ENCODE measurements around the gene NUDT8. TPM values are rescaled to one million over a fixed set of nuclear protein-coding genes. Genes with fewer than 3 reads are reported as not detected.

Gene NUDT8
- total RNA-seq, 4 donors from 2014 or later: 3.5 to 7.6 TPM; not detected in 2

DNA sequence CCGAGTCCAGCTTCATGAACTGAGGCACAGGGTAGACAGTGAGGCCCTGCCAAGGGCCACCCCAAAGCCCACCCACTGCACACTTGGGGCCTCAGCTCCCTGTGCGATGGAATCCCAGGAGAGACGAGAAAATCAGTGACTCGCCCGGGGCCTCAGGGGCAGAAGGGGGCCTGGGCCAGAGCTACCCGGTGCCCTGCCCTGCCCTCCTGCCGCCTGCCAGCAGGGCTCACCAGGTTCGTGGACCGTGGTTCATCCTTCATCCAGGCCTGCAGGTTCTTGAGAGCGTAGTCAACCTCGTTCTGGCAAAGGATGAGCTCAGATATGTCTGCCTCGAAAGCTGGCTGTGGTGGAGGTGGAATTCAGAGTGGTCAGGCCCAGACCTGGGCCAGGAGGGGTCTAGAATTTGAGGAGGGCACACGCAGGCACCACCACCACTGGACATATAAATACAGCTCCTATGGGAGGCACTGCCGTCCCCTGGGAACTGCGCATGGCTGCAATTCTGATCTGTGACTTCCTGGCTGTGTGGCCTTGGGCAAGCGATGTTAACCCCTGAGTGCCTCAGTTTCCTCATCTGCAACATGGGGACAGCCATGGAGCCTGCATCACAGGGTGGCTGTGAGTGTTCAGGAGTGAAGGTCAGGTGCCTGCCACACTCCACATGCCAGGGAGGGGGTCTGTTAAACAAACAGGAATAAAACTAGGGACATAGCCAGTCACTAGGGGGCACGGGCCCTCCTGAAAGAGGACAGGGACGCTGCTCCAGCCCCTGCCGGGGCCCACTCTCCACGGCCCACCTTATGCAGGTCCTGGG lies 37.1 kb upstream of the NUDT8 start:
- intact Hi-C loops (cut with DNase I; ENCODE audit: low total_unique reads): no loop called here
- Histone ChIP-seq H3K27ac (no peak overlapping the region), H3K36me3 (no peaks in the 10 kb centered on the region), H3K9me3 (no peaks in the 10 kb centered on the region), H3K4me3 (no peak overlapping the region), H3K4me1 (no peaks in the 10 kb centered on the region), H3K27me3 (no peaks in the 10 kb centered on the region)
- DNase-seq: no peak
- TF ChIP-seq CTCF (IDR thresholded peaks at IDR 0.05) (no peak), POLR2A (IDR thresholded peaks at IDR 0.05) (no peak)

GRCh38 chr11:67666303-67666645 lies 36.5 kb upstream of the NUDT8 start:
- no peak for TF ChIP-seq POLR2A (IDR thresholded peaks at IDR 0.05)
- no peak for TF ChIP-seq CTCF (IDR thresholded peaks at IDR 0.05)
- Histone ChIP-seq H3K36me3 (no peaks in the 10 kb centered on the region), H3K4me1 (no peaks in the 10 kb centered on the region), H3K27me3 (no peaks in the 10 kb centered on the region), H3K4me3 (no peak overlapping the region), H3K27ac (no peak overlapping the region), H3K9me3 (no peaks in the 10 kb centered on the region)
- intact Hi-C loops (cut with DNase I; ENCODE audit: low total_unique reads): no loop called here
- no peak for DNase-seq

DNA sequence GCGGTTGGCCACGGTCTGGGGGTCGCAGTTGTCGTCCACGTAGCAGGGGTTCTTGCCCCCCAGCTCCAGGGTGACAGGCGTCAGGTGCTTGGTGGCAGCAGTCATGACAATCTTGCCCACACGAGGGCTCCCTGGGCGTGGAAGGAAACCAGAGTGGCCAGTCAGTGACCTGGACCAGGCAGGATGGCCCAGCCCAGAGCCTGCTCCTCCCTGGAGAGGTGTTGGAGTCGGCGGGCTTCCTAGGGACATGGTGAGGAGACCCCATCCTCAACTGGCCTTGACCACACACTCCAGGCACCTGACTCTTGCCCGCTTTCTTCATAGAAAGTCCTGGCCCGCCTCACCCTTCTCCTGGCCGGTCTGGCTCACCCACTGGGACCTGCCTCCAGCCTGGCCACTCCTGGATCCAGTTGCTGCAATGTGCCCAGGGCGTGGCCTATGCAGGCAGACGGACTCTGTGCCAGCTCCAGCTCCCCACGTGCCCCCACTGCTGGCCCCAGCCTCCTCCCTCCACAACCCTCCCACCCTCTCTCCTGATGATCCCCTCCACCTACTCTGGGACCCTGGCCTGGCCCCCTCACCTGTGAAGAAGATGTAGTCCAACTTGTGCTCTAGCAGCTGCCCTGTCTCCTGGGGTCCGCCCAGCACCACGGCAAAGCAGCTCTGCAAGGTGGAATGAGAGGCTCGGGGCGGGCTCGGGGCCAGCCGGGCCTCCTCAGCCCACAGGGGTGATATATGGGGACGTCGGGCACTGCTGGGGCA lies 36.0 kb upstream of the NUDT8 start:
- no peaks in the 10 kb centered on the region for H3K9me3 ChIP-seq
- intact Hi-C loops (cut with DNase I; ENCODE audit: low total_unique reads): no loop called here
- H3K36me3 ChIP-seq: no peaks in the 10 kb centered on the region
- no peak overlapping the region for H3K27ac ChIP-seq
- no peaks in the 10 kb centered on the region for H3K27me3 ChIP-seq
- H3K4me1 ChIP-seq: no peaks in the 10 kb centered on the region
- H3K4me3 ChIP-seq: no peak overlapping the region
- DNase-seq: no peak
- TF ChIP-seq POLR2A (IDR thresholded peaks at IDR 0.05) (no peak), CTCF (IDR thresholded peaks at IDR 0.05) (peak in 1 of 4 experiments; percentile 5)

DNA sequence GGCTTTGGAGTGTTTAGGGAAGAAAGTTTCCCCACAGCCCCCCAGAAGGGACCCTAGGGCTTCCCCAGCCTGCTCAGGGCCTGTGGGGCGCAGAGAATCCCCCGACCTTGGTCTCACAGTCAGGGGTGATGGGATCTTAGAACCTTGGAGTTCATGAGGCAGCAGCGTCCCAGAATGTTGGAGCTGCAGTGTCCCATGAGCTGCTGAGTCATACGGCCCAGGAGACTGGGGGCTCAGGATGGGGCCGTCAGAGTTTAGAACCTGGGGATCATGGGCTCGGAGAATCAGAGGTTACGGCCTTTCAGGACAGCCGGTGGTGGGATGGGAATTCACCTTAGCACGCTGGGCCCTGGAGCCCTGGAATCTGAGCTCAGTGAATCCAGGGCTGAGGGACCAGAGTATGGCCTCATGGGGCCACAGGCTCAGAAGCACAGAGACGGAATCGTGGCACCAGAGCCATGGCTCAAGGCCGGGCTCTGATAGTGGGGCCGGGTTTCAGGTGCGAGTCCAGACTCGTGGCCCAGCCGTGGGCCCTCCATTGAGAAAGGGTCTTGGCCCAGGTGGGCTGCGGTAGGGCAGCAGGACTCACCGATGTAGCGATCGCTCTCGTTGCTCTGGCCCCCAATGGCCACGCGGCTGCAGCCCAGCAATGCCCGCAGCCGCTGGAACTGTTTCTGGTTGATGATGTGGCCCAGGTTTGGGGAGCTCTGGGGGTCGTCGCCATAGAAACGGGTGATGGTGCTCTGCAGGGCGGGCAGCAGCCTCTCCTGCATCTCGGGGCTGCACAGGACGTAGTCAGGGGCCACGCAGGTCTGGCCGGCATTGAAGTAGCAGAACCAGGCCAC lies 35.2 kb upstream of the NUDT8 start:
- Histone ChIP-seq H3K9me3 (no peaks in the 10 kb centered on the region), H3K27me3 (no peaks in the 10 kb centered on the region), H3K4me3 (no peak overlapping the region), H3K36me3 (no peaks in the 10 kb centered on the region), H3K27ac (no peak overlapping the region), H3K4me1 (no peaks in the 10 kb centered on the region)
- intact Hi-C loops (cut with DNase I; ENCODE audit: low total_unique reads): no loop called here
- TF ChIP-seq POLR2A (IDR thresholded peaks at IDR 0.05) (no peak), CTCF (IDR thresholded peaks at IDR 0.05) (no peak)
- no peak for DNase-seq
